HG03159 (cell line): ENCODE results near the gene FCHSD1.

Source experiments
- ATAC-seq: cut with Tn5 transposase; IDR thresholded peaks from one replicate; pipeline ENCODE4 v1.9.1; 2021; ENCODE audit warnings: mild to moderate bottlenecking, moderate library complexity; ENCODE audit not compliant: unreplicated experiment

FCHSD1 gene

GRCh38 chr5:141641634-141642267, 9.5 kb downstream of the FCHSD1 start:
- ATAC-seq = no peak

DNA sequence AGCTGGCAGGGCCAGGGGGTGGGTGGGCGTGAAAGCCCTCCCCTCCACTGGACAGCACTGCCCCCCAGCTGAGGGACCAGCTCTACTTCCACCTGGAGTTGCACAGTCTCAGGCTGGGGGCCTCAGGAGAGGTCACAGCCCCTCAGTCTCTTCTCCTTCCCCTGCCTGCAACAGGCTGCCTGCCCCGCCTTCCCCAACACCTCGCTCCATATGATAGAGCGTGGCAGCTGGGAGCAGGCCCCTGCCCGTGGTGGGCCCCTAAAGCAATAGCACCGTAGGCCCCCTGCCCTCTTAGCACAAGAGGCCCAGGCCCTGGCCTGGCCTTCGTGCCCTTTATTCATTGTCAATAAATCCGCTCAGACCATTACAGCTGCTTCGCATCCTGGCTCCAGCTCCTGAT, 10.5 kb downstream of the FCHSD1 start:
- no peak for ATAC-seq

DNA sequence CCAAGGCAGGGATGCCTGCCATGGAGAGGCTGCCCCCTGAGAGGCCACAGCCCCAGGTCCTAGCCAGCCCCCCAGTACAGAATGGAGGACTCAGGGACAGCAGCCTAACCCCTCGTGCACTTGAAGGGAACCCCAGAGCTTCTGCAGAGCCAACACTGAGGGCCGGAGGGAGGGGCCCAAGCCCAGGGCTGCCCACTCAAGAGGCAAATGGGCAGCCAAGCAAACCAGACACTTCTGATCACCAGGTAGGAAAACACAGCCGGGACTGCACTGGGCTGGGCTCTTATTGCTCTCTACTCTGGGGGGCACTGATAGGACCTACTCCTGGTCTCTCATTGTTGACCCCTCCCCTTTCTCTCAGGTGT, 11.2 kb downstream of the FCHSD1 start:
- ATAC-seq = no peak

- ATAC-seq = no peak
These were observed 11.7 kb downstream of the FCHSD1 start for GRCh38 chr5:141639357-141640050.

GRCh38 chr5:141638771-141639170, 12.4 kb downstream of the FCHSD1 start:
- no peak for ATAC-seq

- ATAC-seq = peak; percentile 32
These were observed 13.3 kb downstream of the FCHSD1 start for GRCh38 chr5:141637767-141638419.

DNA sequence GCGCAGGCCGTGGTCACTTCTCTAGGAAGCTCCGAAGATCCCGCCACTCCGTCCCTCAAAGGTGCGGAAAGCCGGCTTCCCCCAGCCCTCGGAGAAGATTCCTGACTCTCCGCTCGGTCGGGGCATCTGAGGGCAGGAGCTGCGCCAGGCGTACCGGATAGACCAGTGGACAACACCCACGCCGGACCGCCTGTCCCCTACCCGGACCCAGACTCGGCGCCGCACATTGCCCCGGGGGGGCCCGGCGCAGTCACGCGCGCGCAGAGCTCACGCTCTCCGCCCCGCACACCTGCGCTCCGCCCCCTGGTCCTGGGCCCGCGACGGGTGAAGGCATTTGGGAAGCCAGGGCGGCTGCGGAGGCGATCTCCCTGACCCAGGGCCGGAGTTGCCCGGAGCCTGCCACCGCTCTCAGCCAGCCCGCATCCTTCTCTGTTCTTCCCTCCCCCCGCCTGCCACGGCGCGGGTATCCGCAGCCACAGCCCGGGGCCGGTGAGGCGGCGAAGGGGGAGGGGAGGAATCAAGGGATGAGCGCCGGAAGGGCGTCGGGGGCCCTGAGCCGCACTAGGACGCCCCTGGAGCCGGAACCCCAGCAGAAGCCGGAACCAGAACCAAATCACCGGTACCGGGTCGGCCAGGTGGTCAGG, 14.0 kb downstream of the FCHSD1 start:
- peak; percentile 32 for ATAC-seq

DNA sequence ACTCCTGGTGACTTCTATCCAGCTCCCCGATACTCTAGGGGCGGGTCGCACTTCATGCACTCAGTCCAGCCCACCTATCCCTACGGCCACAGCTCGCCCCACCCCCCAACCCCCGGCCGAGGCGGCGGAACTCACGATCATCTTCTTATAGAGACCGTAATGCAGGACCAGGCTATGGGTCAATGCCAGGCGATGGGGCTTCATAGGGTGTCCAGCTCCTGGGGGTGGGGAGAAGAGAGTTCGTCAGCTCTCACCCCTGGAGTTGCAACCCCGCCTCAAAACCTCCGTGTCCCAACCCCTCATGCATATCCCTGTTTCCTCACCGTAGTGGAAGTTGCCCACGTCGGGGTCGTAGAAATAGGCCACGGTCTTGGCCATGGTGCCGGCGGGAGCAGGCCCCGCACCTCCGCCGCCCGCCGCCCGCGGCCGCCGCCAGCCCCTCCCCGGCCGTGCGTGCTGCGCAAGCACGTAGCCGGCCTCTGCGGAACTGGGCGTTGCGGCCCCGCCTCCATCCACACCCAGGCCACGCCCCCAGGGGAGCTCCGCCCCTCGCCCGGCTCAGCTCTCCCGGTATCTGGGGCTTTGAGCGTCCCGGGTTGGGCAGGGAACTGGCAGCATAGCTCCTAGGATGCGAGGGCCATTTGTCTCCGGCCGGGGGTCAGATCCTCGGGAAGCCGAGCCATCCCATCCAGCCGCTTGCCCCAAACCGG, 14.7 kb downstream of the FCHSD1 start, which contains the start of the genes HDAC3 and RELL2:
Gene HDAC3 (minus strand): TSS at position 437 of the 710 bp plus-strand sequence. CDS start 59 bp downstream, at position 378.
Gene RELL2 (plus strand): TSS at position 585 of the 710 bp plus-strand sequence. CDS start 1,229 bp downstream, outside the sequence.
- peak; percentile 75 for ATAC-seq

- ATAC-seq = no peak
These were observed 15.2 kb downstream of the FCHSD1 start for GRCh38 chr5:141636106-141636412.

DNA sequence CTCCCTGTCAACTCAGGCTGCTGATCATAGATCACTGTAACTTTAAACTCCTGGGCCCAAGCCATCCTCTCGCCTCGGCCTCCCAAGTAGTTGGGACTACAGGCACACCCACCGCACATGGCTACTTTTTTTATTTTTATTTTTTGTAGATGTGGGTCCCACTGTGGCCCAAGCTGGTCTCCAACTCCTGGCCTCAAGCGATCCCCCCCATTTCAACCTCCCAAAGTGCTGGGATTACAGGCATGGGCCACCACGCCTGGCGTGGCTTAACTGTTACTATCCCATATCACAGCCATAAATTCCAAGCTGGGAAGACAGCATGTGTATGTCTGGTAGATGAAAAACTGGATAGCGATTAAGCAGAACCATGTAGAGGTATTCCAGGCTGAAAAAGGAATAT, 15.6 kb downstream of the FCHSD1 start:
- no peak for ATAC-seq

GRCh38 chr5:141634720-141635119, 16.5 kb downstream of the FCHSD1 start:
- no peak for ATAC-seq

DNA sequence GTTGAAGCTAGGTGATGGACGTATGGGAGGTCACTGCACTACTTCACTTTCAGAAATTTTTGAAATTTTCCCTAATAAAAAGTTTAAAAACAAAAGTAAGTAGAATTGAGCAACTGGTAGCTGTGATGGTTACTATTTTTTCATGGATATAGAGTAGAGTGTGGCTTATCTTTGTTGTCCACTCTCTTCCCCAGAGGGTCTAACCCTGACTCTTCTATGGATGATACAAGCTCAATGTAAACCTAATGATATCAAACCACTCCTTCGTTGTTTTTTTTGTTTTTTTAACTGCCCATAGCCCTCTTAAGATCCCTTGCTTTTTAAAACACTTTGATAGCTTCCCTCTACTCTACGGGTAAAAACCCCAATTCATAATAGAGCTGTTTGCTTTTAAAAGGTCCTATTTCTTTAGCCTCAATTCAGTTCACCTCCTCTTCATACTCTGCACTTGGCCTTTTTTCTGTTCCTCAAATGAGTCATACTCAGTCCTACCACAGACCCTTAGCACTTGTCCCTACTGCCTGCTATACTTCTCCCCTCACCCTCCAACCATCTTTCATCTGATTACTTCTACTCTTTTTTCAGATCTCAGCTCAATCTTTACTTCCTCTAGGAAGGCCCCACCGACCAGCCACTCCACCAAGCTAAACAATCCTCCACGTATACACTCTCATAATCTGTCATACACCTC, 17.2 kb downstream of the FCHSD1 start:
- peak; percentile 61 for ATAC-seq

DNA sequence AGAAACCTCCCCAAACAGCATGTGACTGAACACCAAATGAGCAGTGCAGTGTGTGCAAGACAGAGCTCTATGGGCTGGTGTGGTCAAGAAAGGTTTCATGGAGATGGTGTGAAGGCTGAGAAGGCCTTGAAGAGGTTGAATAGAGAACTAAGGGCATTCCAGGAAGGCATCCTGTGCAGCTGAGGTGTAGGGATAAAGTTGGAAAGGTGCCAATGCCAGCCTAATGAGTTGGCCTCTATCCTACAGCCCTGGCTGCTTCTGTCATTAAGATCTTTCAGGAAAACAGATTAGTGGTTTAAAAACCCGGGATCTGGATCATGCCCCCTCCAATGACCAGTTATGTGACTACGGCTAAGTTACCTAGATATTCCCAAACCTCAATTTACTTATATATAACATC, 18.6 kb downstream of the FCHSD1 start:
- ATAC-seq = no peak

DNA sequence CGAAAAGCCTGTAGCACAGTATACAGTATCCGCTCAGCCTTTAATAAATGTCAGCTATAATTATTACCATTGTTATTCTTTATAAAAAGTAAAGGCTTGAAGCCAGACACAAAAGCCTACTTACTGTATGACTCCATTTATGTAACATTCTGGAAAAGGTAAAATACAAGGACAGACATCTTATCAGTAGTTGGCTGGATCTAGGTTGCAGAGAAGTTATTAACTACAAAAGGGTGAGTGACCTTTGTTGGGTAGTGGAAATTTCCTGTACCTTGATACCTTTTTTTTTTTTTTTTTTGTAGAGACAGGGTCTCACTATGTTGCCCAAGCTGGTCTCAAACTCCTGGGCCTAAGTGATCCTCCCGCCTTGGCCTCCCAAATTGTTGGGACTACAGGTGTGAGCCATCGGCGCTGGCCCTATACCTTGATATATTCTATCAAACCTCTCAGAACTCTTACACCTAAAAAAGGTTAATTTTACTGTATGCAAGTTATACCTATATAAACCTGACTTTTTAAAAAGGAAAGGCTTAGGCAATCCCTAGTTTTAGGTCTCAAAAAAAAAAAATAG, 20.6 kb downstream of the FCHSD1 start:
- no peak for ATAC-seq

DNA sequence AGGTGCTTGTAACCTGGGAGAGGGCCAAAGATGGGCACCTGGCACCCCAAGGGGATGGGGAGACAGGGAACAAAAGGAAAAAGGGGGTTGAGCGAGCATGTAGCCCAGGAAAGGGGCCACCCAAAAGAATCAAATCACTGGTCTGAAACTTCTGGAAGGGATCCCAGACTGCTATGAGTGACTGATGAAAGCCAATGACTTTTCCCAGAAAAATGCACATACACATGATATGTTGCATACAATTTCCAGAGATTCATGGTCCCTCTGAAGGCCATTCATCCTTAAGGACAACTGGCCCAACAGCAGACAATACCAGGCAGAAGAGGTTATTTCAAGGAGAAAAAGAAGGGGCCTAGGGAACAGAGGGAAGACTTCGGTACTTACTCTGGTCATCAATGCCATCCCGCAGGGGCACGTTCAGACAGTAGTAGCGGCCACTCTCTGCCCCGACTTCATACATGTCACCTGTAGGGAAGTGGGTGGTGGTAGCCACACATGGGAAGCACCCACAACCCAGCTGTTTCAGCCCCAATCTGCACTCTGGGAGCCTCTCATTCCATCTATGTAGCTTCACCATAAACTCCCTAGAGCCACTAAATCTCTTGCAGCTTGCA, 22.9 kb downstream of the FCHSD1 start:
- ATAC-seq = no peak

GRCh38 chr5:141623611-141624010, 27.6 kb downstream of the FCHSD1 start:
- ATAC-seq = no peak

- ATAC-seq = peak; percentile 46
These were observed 28.0 kb downstream of the FCHSD1 start for GRCh38 chr5:141623186-141623585.

GRCh38 chr5:141618804-141619554, 32.2 kb downstream of the FCHSD1 start, which contains the start of gene DIAPH1:
DIAPH1 (minus strand) TSS chr5:141619000; CDS start chr5:141618914, 86 bp downstream.
- peak; percentile 82 for ATAC-seq
